Transverse colon (tissue), 3 donors: ENCODE data around the gene GPER1.
"Not testable (repeated sequence)": the region's sequence is repeated elsewhere in the genome, so short reads cannot be mapped to it uniquely, and the experiment has no call there.

Experiments used
- EP300 ChIP-seq: sonication (generic); formaldehyde crosslinking; IDR thresholded peaks from one replicate; pipeline ENCODE4 v1.6.1; 2017; ENCODE audit warnings: antibody characterized with exemption, low read depth
- POLR2A ChIP-seq: fragments of 450-650 bp; IDR thresholded peaks from one replicate; pipeline ENCODE4 v1.6.1; 2016; ENCODE audit warnings: antibody characterized with exemption, mild to moderate bottlenecking, moderate library complexity
- TF ChIP-seq, protein P1 (sequence below), 5 experiments: fragments of 200-600 bp in 3 of 5; fragments of 450-650 bp in 2 of 5; sonication (generic) in 3 of 5; IDR thresholded peaks; 1 replicate in 2 of 5; 2 replicates in 3 of 5; pipeline ENCODE4 v1.5.1; 2016 to 2017; ENCODE audit warnings: antibody characterized with exemption in 5 of 5, inconsistent platforms in 3 of 5, mild to moderate bottlenecking in 2 of 5, moderate library complexity in 1 of 5

GRCh38 chr7:1116383-1117008 is 28.6 kb downstream of the GPER1 start:
- TF ChIP-seq, protein P1, sequence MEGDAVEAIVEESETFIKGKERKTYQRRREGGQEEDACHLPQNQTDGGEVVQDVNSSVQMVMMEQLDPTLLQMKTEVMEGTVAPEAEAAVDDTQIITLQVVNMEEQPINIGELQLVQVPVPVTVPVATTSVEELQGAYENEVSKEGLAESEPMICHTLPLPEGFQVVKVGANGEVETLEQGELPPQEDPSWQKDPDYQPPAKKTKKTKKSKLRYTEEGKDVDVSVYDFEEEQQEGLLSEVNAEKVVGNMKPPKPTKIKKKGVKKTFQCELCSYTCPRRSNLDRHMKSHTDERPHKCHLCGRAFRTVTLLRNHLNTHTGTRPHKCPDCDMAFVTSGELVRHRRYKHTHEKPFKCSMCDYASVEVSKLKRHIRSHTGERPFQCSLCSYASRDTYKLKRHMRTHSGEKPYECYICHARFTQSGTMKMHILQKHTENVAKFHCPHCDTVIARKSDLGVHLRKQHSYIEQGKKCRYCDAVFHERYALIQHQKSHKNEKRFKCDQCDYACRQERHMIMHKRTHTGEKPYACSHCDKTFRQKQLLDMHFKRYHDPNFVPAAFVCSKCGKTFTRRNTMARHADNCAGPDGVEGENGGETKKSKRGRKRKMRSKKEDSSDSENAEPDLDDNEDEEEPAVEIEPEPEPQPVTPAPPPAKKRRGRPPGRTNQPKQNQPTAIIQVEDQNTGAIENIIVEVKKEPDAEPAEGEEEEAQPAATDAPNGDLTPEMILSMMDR (IDR thresholded peaks at IDR 0.05), result not testable (repeated sequence)
- TF ChIP-seq POLR2A, EP300: not testable (repeated sequence)
